Stimulated activated CD4-positive, alpha-beta T cell treated with anti-CD3 and anti-CD28 coated beads, TNF-alpha, amount 100 ng/mL, for 1 hour (primary cell): Measurements from ENCODE around the gene GGTLC3.
"Not testable (repeated sequence)": the region's sequence is repeated elsewhere in the genome, so short reads cannot be mapped to it uniquely, and the experiment has no call there.

Experiments
- DNase-seq, 3 donors: peaks; one replicate each; pipeline ENCODE4 v3.0.0-alpha.2; 2020; ENCODE audit warnings: low read depth in 3 of 3, low spot score in 1 of 3

GGTLC3 gene

GRCh38 chr22:18518061-18518460 is at the start of gene GGTLC3:
Gene GGTLC3 (minus strand): TSS chr22:18518161. CDS start chr22:18517897, 264 bp downstream.
- not testable (repeated sequence) for DNase-seq

- not testable (repeated sequence) for DNase-seq
Observed at GRCh38 chr22:18560099-18560974, 42.4 kb upstream of the GGTLC3 start.

- not testable (repeated sequence) for DNase-seq
Observed at GRCh38 chr22:18558939-18559338, 41.0 kb upstream of the GGTLC3 start.

GRCh38 chr22:18558516-18558915 is 40.6 kb upstream of the GGTLC3 start:
- DNase-seq = not testable (repeated sequence)

- not testable (repeated sequence) for DNase-seq
Observed at GRCh38 chr22:18554280-18555256, 36.6 kb upstream of the GGTLC3 start.

- not testable (repeated sequence) for DNase-seq
Observed at GRCh38 chr22:18552839-18553597, 35.1 kb upstream of the GGTLC3 start.

GRCh38 chr22:18551046-18551445 is 33.1 kb upstream of the GGTLC3 start:
- not testable (repeated sequence) for DNase-seq

GRCh38 chr22:18549458-18550179 is 31.7 kb upstream of the GGTLC3 start:
- DNase-seq = not testable (repeated sequence)

GRCh38 chr22:18544615-18545014 is 26.7 kb upstream of the GGTLC3 start:
- not testable (repeated sequence) for DNase-seq

GRCh38 chr22:18543400-18543799 is 25.4 kb upstream of the GGTLC3 start:
- DNase-seq = not testable (repeated sequence)

GRCh38 chr22:18539994-18540393 is 22.0 kb upstream of the GGTLC3 start:
- not testable (repeated sequence) for DNase-seq

GRCh38 chr22:18534315-18534714 is 16.4 kb upstream of the GGTLC3 start:
- not testable (repeated sequence) for DNase-seq

GRCh38 chr22:18533633-18534032 is 15.7 kb upstream of the GGTLC3 start:
- DNase-seq = not testable (repeated sequence)

GRCh38 chr22:18529416-18530145 is 11.6 kb upstream of the GGTLC3 start:
- not testable (repeated sequence) for DNase-seq

GRCh38 chr22:18528597-18529415 is 10.8 kb upstream of the GGTLC3 start:
- DNase-seq = peak; percentile 76 to 92 (median 81)

GRCh38 chr22:18527752-18528596 is 10.0 kb upstream of the GGTLC3 start, which contains the start of gene TMEM191B:
Gene TMEM191B (plus strand): TSS chr22:18527802. CDS start chr22:18527981, 179 bp downstream.
- DNase-seq = not testable (repeated sequence)

- not testable (repeated sequence) for DNase-seq
Observed at GRCh38 chr22:18523328-18523727, 5.4 kb upstream of the GGTLC3 start.
